Measurements from ENCODE around the gene AHRR. TPM values are rescaled to one million over a fixed set of nuclear protein-coding genes. Genes with fewer than 3 reads are reported as not detected.

Gene AHRR
- total and polyA plus RNA-seq, 2 experiments from 2014 or later: 0.27 to 1.8 TPM

GRCh38 chr5:465591-466403, 144.3 kb downstream of the AHRR start (continued):
- TF ChIP-seq, protein P1, sequence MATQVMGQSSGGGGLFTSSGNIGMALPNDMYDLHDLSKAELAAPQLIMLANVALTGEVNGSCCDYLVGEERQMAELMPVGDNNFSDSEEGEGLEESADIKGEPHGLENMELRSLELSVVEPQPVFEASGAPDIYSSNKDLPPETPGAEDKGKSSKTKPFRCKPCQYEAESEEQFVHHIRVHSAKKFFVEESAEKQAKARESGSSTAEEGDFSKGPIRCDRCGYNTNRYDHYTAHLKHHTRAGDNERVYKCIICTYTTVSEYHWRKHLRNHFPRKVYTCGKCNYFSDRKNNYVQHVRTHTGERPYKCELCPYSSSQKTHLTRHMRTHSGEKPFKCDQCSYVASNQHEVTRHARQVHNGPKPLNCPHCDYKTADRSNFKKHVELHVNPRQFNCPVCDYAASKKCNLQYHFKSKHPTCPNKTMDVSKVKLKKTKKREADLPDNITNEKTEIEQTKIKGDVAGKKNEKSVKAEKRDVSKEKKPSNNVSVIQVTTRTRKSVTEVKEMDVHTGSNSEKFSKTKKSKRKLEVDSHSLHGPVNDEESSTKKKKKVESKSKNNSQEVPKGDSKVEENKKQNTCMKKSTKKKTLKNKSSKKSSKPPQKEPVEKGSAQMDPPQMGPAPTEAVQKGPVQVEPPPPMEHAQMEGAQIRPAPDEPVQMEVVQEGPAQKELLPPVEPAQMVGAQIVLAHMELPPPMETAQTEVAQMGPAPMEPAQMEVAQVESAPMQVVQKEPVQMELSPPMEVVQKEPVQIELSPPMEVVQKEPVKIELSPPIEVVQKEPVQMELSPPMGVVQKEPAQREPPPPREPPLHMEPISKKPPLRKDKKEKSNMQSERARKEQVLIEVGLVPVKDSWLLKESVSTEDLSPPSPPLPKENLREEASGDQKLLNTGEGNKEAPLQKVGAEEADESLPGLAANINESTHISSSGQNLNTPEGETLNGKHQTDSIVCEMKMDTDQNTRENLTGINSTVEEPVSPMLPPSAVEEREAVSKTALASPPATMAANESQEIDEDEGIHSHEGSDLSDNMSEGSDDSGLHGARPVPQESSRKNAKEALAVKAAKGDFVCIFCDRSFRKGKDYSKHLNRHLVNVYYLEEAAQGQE (IDR thresholded peaks at IDR 0.05; ENCODE audit: unreplicated experiment): no peak
- TF ChIP-seq ZNF114 (CRISPR knock-in tag; IDR thresholded peaks at IDR 0.05): no peak
- TF ChIP-seq, protein P2, sequence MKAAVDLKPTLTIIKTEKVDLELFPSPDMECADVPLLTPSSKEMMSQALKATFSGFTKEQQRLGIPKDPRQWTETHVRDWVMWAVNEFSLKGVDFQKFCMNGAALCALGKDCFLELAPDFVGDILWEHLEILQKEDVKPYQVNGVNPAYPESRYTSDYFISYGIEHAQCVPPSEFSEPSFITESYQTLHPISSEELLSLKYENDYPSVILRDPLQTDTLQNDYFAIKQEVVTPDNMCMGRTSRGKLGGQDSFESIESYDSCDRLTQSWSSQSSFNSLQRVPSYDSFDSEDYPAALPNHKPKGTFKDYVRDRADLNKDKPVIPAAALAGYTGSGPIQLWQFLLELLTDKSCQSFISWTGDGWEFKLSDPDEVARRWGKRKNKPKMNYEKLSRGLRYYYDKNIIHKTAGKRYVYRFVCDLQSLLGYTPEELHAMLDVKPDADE (IDR thresholded peaks at IDR 0.05): no peak
- no peak for TF ChIP-seq ZNF331 (CRISPR knock-in tag; IDR thresholded peaks at IDR 0.05; ENCODE audit: low read depth)
- TF ChIP-seq, protein P3, sequence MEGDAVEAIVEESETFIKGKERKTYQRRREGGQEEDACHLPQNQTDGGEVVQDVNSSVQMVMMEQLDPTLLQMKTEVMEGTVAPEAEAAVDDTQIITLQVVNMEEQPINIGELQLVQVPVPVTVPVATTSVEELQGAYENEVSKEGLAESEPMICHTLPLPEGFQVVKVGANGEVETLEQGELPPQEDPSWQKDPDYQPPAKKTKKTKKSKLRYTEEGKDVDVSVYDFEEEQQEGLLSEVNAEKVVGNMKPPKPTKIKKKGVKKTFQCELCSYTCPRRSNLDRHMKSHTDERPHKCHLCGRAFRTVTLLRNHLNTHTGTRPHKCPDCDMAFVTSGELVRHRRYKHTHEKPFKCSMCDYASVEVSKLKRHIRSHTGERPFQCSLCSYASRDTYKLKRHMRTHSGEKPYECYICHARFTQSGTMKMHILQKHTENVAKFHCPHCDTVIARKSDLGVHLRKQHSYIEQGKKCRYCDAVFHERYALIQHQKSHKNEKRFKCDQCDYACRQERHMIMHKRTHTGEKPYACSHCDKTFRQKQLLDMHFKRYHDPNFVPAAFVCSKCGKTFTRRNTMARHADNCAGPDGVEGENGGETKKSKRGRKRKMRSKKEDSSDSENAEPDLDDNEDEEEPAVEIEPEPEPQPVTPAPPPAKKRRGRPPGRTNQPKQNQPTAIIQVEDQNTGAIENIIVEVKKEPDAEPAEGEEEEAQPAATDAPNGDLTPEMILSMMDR (conservative IDR thresholded peaks at IDR 0.05; ENCODE audit: low read depth in 2 of 2): no peak
- TF ChIP-seq EZH2 (IDR thresholded peaks at IDR 0.05; ENCODE audit: low read depth, unreplicated experiment): no peak
- TF ChIP-seq CREB1 (CRISPR knock-in tag; IDR thresholded peaks at IDR 0.05; ENCODE audit: low read depth): no peak
- no peak for TF ChIP-seq STAT1 (IDR thresholded peaks at IDR 0.05; ENCODE audit: unreplicated experiment)

- Histone ChIP-seq H4K20me1 (replicated peaks; ENCODE audit: insufficient read depth) (peaks cover 9% of the 10 kb centered on the region; the same call in 1 of the 2 replicates), H3K79me2 (replicated peaks; ENCODE audit: insufficient read depth) (no peaks in the 10 kb centered on the region), H3K27ac (ENCODE audit: low read depth) (no peak overlapping the region), H3K4me3 (no peak overlapping the region), H3K27me3 (ENCODE audit: insufficient read depth) (no peaks in the 10 kb centered on the region), H3K36me3 (ENCODE audit: insufficient read depth) (peaks cover 12% of the 10 kb centered on the region; the same call in 1 of the 2 replicates), H3F3A (replicated peaks; ENCODE audit: low read depth) (no peaks in the 10 kb centered on the region), H3K9me2 (ENCODE audit: insufficient read depth) (no peaks in the 10 kb centered on the region), H3K4me1 (ENCODE audit: insufficient read depth) (no peaks in the 10 kb centered on the region), H3K4me2 (no peak overlapping the region), H2AFZ (no peak overlapping the region)
- Mint-ChIP-seq H3K27ac (no peak overlapping the region), H3K27me3 (ENCODE audit: insufficient read depth, low read depth, poor library complexity) (peaks cover 10% of the 10 kb centered on the region), H3K36me3 (ENCODE audit: low read depth) (peaks cover 14% of the 10 kb centered on the region; the same call in 2 of the 3 replicates), H3K4me1 (peaks cover 3% of the 10 kb centered on the region; the same call in 2 of the 3 replicates), H3K9me3 (no peaks in the 10 kb centered on the region), H3K4me3 (no peak overlapping the region)
- ATAC-seq: no peak
- DNase-seq (ENCODE audit: low spot score): no peak
- no peak for TF ChIP-seq NANOG (IDR thresholded peaks at IDR 0.05; ENCODE audit: borderline replicate concordance)
- TF ChIP-seq EZH2 (IDR thresholded peaks at IDR 0.05; ENCODE audit: low read depth, unreplicated experiment): no peak
- TF ChIP-seq, protein P3 (conservative IDR thresholded peaks at IDR 0.05; ENCODE audit: low read depth in 2 of 2): no peak
- TF ChIP-seq POLR2AphosphoS5 (IDR thresholded peaks at IDR 0.05; ENCODE audit: low read depth): no peak
- TF ChIP-seq JUNB (IDR thresholded peaks at IDR 0.05; ENCODE audit: unreplicated experiment): no peak
These were observed 145.3 kb downstream of the AHRR start for GRCh38 chr5:466661-467310.
